GM12878 (cell line): ENCODE results near the gene FAM210A. TPM values are rescaled to one million over a fixed set of nuclear protein-coding genes. Genes with fewer than 3 reads are reported as not detected.

Experiments used
- CREM ChIP-seq: IDR thresholded peaks from 2 replicates; pipeline ENCODE4 v1.6.1; 2014; ENCODE audit warnings: antibody characterized with exemption, low read depth
- CUX1 ChIP-seq: IDR thresholded peaks from 2 replicates; pipeline ENCODE4 v1.6.1; 2012; ENCODE audit warnings: improper control_type of control experiment, low read depth, low read length; ENCODE audit not compliant: insufficient replicate concordance
- IKZF1 ChIP-seq: fragments of 450-650 bp; conservative IDR thresholded peaks from 2 replicates; pipeline ENCODE4 v1.6.1; 2017; ENCODE audit warnings: antibody characterized with exemption, mild to moderate bottlenecking
- IKZF2 ChIP-seq, 2 experiments: fragments of 450-650 bp; IDR thresholded peaks; 2 replicates each; pipeline ENCODE4 v1.6.1; 2017; ENCODE audit warnings: mild to moderate bottlenecking in 2 of 2, moderate library complexity in 2 of 2
- PAX8 ChIP-seq: fragments of 450-650 bp; IDR thresholded peaks from 2 replicates; pipeline ENCODE4 v1.6.1; 2017; ENCODE audit warnings: mild to moderate bottlenecking, moderate library complexity
- RFX5 ChIP-seq: IDR thresholded peaks from 2 replicates; pipeline ENCODE4 v1.6.1; 2011; ENCODE audit warnings: low read depth, low read length, improper control_type of control experiment
- TBL1XR1 ChIP-seq: IDR thresholded peaks from 2 replicates; pipeline ENCODE4 v1.6.1; 2012; ENCODE audit warnings: low read depth, low read length, improper control_type of control experiment
- TCF7 ChIP-seq: IDR thresholded peaks from 2 replicates; pipeline ENCODE4 v1.6.1; 2014; ENCODE audit warnings: antibody characterized with exemption, borderline replicate concordance
- ZNF687 ChIP-seq: fragments of 450-650 bp; IDR thresholded peaks from 2 replicates; pipeline ENCODE4 v1.6.1; 2017; ENCODE audit warnings: mild to moderate bottlenecking, moderate library complexity
- polyA plus RNA-seq, 11 experiments: library from polyadenylated mRNA; depleted of rRNA in 4 of 11; unstranded in 6 of 11; stranded (reverse) in 5 of 11; fragments of >200 nt; fragmentation: Nextera tagmentation in 4 of 11; fragmentation: Illumina TruSeq in 1 of 11; extraction: Ambion mirVana in 4 of 11; extraction: Trizol in 1 of 11; gene quantifications; 1 replicate in 1 of 11; 2 replicates in 10 of 11; pipeline versions ENCODE4 v1.2.1 to v1.2.3, GENCODE V29; 2011 to 2016; ENCODE audit warnings: inconsistent platforms in 2 of 11, missing spikeins in 2 of 11, low read depth in 1 of 11
- total RNA-seq, 4 experiments: library from RNA; depleted of rRNA in 3 of 4; stranded (reverse); fragments of >200 nt in 3 of 4; fragmentation: Illumina TruSeq in 1 of 4; extraction: Trizol in 1 of 4; gene quantifications; 2 replicates each; pipeline versions ENCODE4 v1.2.1 to v1.2.3, GENCODE V29; 2013 to 2021
- TF ChIP-seq, protein P1 (sequence below): IDR thresholded peaks from 2 replicates; pipeline ENCODE4 v1.6.1; 2012; ENCODE audit warnings: low read depth, low read length, improper control_type of control experiment
- TF ChIP-seq, protein P2 (sequence below), 3 experiments: IDR thresholded peaks in 2 of 3; conservative IDR thresholded peaks in 1 of 3; 2 replicates each; pipeline ENCODE4 v1.5.1; 2011; ENCODE audit warnings: low read depth in 3 of 3, low read length in 3 of 3, mild to moderate bottlenecking in 3 of 3, control low read depth in 2 of 3, moderate library complexity in 2 of 3, inconsistent platforms in 1 of 3, mixed read lengths in 1 of 3; ENCODE audit not compliant: control insufficient read depth in 2 of 3, insufficient read depth in 1 of 3; ENCODE audit errors: extremely low read depth in 1 of 3
- TF ChIP-seq, protein P3 (sequence below): fragments of 450-650 bp; IDR thresholded peaks from 2 replicates; pipeline ENCODE4 v1.6.1; 2017; ENCODE audit warnings: borderline replicate concordance
- TF ChIP-seq, protein P4 (sequence below): IDR thresholded peaks from 2 replicates; pipeline ENCODE4 v1.6.1; 2011; ENCODE audit warnings: borderline replicate concordance, low read depth, mild to moderate bottlenecking, moderate library complexity, mixed read lengths, low read length; ENCODE audit not compliant: insufficient read depth; ENCODE audit errors: extremely low read length

FAM210A gene
- total and polyA plus RNA-seq, 10 of the 15 experiments (the other 5 are each of a cell fraction or from before 2014, with no cell fraction given) = 10.3 to 56.3 (median 17.7) TPM

GRCh38 chr18:13614641-13615288 lies 111.6 kb downstream of the FAM210A start (continued):
- peak; percentile 96 for TF ChIP-seq ZNF687
- TF ChIP-seq, protein P1, sequence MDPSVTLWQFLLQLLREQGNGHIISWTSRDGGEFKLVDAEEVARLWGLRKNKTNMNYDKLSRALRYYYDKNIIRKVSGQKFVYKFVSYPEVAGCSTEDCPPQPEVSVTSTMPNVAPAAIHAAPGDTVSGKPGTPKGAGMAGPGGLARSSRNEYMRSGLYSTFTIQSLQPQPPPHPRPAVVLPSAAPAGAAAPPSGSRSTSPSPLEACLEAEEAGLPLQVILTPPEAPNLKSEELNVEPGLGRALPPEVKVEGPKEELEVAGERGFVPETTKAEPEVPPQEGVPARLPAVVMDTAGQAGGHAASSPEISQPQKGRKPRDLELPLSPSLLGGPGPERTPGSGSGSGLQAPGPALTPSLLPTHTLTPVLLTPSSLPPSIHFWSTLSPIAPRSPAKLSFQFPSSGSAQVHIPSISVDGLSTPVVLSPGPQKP = no peak
- no peak for TF ChIP-seq TCF7
- TF ChIP-seq, protein P2, sequence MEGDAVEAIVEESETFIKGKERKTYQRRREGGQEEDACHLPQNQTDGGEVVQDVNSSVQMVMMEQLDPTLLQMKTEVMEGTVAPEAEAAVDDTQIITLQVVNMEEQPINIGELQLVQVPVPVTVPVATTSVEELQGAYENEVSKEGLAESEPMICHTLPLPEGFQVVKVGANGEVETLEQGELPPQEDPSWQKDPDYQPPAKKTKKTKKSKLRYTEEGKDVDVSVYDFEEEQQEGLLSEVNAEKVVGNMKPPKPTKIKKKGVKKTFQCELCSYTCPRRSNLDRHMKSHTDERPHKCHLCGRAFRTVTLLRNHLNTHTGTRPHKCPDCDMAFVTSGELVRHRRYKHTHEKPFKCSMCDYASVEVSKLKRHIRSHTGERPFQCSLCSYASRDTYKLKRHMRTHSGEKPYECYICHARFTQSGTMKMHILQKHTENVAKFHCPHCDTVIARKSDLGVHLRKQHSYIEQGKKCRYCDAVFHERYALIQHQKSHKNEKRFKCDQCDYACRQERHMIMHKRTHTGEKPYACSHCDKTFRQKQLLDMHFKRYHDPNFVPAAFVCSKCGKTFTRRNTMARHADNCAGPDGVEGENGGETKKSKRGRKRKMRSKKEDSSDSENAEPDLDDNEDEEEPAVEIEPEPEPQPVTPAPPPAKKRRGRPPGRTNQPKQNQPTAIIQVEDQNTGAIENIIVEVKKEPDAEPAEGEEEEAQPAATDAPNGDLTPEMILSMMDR (IDR thresholded peaks at IDR 0.05 in 2 of 3, conservative IDR thresholded peaks at IDR 0.05 in 1 of 3; ENCODE audit: control insufficient read depth in 2 of 3, extremely low read depth in 1 of 3, insufficient read depth in 1 of 3, low read depth in 3 of 3, low read length in 3 of 3) = no peak
- no peak for TF ChIP-seq CUX1
- TF ChIP-seq TBL1XR1 = no peak
- TF ChIP-seq IKZF1 = peak; percentile 35; the same call in 1 of the 2 replicates
- TF ChIP-seq CREM = no peak; the same call in 1 of the 2 replicates
- TF ChIP-seq IKZF2 (IDR thresholded peaks at IDR 0.05) = peak; percentile 20 to 25; a peak in 1 of 4 replicates
- no peak for TF ChIP-seq RFX5
- no peak for TF ChIP-seq PAX8
- TF ChIP-seq, protein P3, sequence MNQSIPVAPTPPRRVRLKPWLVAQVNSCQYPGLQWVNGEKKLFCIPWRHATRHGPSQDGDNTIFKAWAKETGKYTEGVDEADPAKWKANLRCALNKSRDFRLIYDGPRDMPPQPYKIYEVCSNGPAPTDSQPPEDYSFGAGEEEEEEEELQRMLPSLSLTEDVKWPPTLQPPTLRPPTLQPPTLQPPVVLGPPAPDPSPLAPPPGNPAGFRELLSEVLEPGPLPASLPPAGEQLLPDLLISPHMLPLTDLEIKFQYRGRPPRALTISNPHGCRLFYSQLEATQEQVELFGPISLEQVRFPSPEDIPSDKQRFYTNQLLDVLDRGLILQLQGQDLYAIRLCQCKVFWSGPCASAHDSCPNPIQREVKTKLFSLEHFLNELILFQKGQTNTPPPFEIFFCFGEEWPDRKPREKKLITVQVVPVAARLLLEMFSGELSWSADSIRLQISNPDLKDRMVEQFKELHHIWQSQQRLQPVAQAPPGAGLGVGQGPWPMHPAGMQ = no peak
- TF ChIP-seq, protein P4, sequence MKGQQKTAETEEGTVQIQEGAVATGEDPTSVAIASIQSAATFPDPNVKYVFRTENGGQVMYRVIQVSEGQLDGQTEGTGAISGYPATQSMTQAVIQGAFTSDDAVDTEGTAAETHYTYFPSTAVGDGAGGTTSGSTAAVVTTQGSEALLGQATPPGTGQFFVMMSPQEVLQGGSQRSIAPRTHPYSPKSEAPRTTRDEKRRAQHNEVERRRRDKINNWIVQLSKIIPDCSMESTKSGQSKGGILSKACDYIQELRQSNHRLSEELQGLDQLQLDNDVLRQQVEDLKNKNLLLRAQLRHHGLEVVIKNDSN = no peak
